Endothelial cell of hepatic sinusoid (primary cell): ENCODE data around the gene SCN1A.
"Not testable (repeated sequence)": the region's sequence is repeated elsewhere in the genome, so short reads cannot be mapped to it uniquely, and the experiment has no call there.

Experiments used
- in situ Hi-C: cut with HindIII; loops from 2 replicates; pipeline ENCODE4 v1.10.0; 2017; ENCODE audit warnings: low sequenced_read_pairs

The SCN1A gene

GRCh38 chr2:166127217-166128155 is at the start of gene SCN1A:
SCN1A (minus strand) TSS chr2:166128020; CDS start chr2:166073621, 54,399 bp downstream.
- in situ Hi-C loops: no loop called here

- in situ Hi-C loops: no loop called here
Measured at GRCh38 chr2:166173263-166173662, 45.4 kb upstream of the SCN1A start.

DNA sequence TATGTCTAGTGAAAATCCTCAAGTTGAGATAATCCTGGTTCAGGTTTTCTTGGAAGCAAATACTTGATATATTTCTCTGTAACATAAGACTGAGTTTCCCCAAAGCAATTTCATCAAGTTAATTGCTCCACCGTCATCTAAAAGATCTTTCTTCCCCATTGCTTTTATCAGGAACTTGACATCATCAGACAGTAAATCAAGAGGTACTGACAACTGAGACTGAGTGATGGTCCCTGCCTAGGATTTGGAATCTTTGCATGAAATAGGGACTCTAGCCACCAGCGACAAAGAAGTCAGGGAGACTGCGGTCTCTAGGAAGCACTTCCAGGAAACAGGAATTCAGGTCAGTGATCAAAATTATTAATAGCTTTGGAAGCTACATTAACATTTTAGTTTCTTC is 43.4 kb upstream of the SCN1A start:
- in situ Hi-C loops: no loop called here

DNA sequence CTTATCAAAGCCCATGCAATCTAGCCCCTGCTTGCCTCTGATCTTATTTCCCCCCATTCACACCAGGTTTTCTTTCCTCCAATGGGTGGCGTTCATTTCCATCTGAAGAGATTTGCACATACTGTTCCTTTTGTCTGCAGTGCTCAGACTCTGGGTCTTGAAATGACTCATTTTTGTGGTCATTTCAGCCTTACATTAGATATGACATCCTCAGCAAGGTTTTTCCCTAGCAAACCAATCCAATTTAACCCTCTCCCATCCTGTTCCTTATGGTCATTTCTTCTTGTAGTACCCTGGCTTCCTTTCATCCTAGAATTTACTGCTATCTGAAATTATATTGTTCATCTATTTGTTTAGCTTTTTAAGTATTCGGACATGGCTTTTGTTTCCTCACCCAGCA is 42.5 kb upstream of the SCN1A start:
- in situ Hi-C loops: no loop called here

DNA sequence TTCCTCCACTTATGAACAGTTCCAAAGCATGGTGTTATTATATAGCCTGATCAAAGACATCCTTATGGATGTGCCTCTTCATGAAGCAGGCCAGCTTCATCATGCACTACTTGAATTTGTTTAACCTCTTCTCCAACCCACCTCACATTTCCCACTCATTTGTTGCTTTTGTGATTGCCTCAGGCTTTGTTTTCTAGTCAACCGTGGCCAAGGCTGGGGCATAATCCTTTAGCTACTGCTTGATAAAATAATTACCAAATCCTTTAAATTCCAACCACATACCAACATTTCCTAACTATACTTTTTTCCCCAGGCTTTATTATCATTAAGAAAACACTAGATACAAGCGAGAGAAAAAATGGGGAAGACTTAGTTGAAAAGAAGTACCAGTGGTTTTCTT is 39.6 kb upstream of the SCN1A start:
- in situ Hi-C loops: no loop called here

DNA sequence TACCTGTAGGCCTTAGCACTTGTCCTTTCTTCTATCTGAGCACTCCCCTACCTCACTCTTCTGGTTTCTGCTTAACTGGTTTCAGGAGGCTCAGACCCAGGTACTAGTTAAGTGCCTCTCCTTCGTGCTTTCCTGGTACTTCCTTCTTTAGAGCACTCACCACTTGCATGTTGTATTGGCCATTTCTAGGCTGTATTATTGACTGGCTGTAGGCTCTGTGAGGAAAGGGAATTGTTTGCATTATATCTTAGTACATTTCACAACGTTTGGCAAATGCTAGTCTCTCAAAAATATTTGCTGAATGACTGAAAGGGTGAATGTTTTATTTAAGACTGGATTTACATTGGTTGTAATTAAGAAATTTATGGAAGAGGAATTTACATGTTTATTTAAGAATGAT is 36.0 kb upstream of the SCN1A start:
- in situ Hi-C loops: no loop called here

DNA sequence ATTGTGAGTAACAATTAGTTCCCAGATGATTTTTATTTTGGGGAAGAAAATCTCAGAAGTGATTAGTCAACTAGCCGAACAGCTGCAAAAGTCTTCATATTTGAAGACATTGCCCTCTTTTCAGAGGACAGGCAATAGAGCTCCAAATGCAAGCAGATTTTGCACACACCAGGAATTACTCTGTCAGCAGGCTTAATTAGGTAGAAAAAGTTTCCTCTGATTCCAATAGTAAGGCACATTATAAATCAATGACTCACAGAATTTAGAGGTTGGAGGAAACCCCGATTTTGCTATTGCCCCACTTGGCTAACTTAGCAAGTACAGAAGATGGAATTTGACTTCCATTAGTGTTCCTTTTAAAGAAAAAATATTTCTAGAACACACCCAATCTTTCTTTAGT is 30.7 kb upstream of the SCN1A start:
- in situ Hi-C loops: no loop called here

DNA sequence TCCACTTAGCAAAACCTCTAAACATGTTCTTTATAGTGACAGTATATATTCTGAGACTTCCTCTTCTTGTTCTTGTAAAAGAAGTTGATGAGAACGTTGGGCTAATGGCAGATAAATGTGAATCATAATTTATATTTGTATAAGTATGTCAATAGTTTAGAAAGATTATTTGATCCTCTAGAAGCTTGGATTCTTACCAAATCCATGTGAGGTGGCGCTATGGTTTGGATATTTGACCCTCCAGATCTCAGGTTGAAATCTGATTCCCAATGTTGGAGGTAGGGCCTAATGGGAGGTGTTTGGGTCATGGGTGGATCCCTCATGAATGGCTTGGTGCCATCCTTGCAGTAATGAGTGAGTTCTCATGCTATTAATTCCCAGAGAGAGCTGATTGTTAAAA is 29.8 kb upstream of the SCN1A start:
- in situ Hi-C loops: no loop called here

- in situ Hi-C loops: no loop called here
Measured at GRCh38 chr2:166156985-166157490, 29.2 kb upstream of the SCN1A start.

DNA sequence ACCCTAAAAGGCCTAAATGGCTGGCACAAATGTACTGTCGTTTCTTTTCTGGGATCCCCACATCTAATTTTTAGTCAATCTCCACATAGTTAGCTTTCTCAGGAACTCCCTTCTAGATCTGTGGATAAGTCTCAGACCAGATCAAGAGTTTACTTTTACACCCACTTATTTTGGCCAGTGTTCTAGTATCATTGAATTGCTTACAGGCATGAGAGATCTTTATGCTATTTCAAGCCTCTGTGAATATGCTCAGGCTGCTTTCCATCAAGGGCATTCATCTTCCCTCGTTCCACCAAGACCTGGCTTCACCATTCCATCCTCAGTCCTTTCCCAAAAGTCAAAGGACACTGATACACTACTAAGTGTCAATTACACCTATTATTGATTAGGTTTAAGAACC is 27.8 kb upstream of the SCN1A start:
- in situ Hi-C loops: no loop called here

DNA sequence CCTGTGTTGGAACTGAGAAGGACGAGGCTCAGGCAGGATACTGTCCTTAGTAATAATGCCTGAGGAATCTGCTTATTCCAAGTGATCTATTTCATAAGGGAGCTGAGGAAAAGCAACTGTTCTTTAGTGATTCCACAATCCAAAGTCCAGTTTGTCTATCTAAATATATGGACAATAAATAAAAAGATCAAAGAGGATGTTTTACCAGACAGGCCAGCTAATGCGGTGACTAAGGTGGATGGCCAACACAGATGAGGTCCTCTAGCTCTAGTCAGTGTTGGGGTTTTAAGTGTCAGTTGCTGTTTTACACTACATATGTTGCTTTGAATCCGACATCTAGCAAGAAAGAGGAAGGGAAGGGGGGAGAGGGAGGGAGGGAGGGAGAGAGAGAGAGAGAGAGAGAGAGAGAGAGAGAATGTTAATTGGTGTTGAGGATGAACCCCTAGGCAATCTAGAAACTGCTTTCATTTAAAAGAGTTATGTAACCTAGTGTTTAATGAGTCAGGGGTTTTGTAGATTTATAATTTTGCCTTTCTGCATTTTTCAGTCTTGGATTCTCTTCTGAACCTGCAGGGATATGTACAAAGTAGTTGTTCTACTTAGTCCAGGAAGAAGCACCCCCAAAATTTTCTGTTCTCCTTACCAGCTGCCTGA is 27.0 kb upstream of the SCN1A start:
- in situ Hi-C loops: no loop called here

DNA sequence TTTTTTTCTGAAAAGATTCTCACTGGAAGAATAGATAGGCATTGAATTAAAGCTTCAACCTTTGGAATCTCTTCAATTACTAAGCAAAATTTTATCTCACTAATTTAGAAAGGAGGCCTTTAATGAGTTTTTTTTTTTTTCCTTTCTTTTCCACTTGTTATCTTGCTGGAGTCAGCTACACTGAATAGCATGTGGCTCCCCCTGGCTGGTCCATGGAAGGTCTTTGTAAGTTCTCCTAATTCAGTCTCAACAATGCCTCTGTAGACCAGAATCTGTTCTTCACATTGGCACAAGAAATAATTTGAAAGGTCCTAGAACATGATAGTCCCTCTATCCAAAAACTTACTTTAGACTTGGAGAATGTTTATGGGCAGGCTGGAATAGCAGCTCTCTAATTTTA is 24.2 kb upstream of the SCN1A start:
- in situ Hi-C loops: no loop called here

DNA sequence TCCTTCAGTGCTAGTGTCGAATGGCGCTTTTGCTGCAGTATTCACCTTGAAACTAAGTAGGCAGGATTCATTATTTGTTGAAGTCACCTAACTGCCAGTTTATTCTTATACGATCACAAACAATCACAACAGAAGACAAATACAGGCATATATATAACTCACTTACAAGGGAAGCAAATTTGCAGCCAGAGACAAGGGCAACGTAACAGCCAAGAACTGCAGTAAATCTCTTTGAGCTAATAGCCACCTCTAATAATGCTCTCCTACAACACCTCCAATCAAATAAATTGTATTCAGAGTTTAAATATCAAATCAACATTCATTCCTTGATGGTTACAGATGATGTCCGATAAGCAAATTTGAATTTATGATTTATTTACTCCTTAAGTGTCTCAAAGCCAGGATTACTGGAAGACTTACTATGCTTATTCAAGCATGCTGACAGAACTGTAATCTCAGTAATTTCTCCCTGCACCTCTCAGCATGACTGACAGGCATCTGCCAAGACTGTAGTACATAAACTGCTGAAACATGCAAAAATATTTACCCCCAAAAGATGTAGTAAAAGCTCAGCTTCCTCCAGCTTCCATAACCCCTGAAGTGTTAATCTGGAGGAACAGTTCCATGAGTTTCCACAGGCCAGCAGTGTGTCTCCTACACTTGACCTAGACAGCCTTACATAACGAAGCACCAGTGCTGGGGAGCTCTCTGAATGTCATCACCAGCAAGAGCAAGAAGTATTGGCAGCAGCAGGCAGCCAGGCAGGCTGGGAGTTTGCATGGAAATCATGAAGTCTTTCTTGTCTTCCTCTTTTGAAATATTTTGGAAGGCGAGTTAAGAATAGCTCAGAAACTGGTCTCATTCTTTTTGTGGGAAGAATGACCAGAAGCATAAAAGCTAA is 20.9 kb upstream of the SCN1A start:
- in situ Hi-C loops: no loop called here

GRCh38 chr2:166147883-166148282 is 20.1 kb upstream of the SCN1A start:
- in situ Hi-C loops: no loop called here

DNA sequence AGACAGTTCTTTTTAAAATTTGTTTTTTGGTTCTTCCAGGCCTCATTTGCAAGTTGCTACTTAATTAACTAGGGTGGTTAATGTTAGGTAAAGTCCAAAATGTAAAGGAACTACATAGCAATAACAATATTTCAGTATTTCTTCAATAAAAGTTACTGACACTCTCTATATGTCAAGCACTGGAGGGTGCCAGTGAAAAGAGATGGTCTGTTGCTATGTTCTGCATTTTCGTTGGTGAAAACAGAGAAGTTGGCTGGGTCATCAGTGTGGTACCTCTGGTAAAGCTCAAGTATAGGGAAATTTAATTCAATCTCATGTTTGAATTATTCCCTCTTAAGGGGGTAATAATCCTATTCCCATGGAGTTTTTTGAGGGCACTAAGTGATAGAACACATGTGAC is 16.3 kb upstream of the SCN1A start:
- in situ Hi-C loops: no loop called here

- in situ Hi-C loops: no loop called here
Measured at GRCh38 chr2:166140932-166141331, 13.1 kb upstream of the SCN1A start.

DNA sequence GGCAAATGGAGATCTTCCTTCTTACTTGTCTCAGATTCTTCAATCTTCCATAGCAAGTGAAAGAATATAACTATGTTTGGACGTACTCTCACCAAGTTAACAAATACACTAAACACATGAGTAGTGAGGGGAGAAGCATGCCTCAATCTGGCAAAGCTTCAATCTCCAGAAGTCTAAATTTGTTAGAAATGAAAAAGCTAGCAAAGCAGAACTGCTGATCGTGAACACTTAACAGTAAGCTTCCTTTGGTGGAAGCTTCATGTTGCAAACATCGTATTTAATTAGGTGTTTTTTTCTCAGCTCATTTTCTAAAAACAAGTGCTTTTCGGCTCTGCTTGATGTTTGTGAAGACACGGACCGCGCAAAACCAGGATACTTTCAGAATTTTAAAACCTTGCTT is 12.7 kb upstream of the SCN1A start:
- in situ Hi-C loops: no loop called here

DNA sequence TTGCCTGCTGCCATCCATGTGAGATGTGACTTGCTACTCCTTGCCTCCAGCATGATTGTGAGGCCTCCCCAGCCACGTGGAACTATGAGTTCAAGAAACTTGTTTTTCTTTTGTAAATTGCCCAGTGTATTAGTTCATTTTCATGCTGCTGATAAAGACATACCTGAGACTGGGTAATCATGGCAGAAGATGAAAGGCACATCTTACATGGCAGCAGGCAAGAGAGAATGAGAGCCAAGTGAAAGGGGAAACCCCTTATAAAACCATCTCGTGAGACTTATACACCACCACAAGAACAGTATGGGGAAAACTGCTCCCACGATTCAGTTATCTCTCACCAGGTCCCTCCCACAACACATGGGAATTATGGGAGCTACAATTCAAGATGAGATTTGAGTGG is 11.7 kb upstream of the SCN1A start:
- in situ Hi-C loops: not testable (repeated sequence)

DNA sequence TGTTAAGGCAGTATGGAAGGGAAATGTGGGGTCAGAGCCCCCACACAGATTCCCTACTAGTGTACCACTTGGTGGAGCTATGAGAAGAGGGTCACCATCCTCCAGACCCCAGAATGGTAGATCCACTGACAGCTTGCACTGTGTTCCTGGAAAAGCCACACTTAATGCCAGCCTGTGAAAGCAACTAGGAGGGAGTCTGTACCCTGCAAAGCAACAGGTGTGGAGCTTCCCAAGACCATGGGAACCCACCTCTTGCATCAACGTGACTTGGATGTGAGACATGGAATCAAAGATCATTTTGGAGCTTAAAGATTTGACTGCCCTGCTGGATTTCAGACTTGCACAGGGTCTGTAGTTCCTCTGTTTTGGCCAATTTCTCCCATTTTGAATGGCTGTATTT is 10.8 kb upstream of the SCN1A start:
- in situ Hi-C loops: no loop called here

GRCh38 chr2:166138144-166138543 is 10.3 kb upstream of the SCN1A start:
- in situ Hi-C loops: no loop called here

GRCh38 chr2:166137331-166137730 is 9.5 kb upstream of the SCN1A start:
- in situ Hi-C loops: no loop called here
